ENCODE measurements around the gene COL18A1.

DNA sequence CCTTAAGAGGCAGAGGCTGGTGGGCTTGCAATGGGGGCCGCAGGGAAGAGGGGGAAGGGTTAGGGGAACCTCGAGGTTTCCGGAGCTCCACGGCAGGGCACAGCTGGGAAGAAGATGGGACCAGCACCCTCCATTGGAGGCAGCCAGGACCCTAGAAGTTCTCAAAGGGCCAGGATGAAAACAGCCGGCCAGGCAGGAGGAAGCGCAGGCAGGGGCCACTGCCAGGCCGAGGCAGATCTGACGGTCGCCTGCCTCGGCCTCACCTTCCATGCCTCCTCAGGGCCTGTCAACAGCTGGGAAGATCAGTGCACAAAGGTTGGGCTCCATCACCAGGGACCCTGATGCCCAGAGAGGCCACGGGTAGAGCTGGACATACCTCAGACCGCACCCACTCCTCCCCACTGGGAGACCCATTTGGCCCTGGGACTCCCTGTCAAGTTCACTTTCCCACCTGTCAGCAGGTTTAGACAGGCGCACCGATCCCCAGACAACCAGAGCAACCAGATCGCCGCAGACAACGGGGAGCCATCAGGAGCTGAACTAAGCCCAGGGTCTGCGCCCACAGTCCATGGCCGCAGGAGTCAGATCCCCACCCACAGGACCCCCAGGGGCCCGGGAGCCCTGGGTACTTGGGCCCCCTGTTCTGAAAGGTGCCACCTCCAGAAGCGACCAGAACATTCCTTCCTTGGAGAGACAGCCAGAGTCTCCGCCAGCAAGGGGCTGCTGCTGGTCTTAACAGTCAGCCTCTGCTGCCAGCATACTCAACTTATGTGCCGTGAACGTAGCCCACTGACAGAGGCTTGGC, 135.0 kb downstream of the COL18A1 start:
- TF ChIP-seq ZFP30 (CRISPR knock-in tag; IDR thresholded peaks at IDR 0.05) (no peak), ZNF8 (CRISPR knock-in tag; IDR thresholded peaks at IDR 0.05) (no peak), GLIS3 (CRISPR knock-in tag; IDR thresholded peaks at IDR 0.05) (no peak), BACH2 (CRISPR knock-in tag; IDR thresholded peaks at IDR 0.05; ENCODE audit: borderline replicate concordance) (no peak), OSR1 (CRISPR knock-in tag; IDR thresholded peaks at IDR 0.05) (no peak), ZFP3 (CRISPR knock-in tag; IDR thresholded peaks at IDR 0.05) (no peak), RARB (CRISPR knock-in tag; IDR thresholded peaks at IDR 0.05) (no peak), PATZ1 (CRISPR knock-in tag; IDR thresholded peaks at IDR 0.05; ENCODE audit: borderline replicate concordance) (no peak)
